ENCODE data around the gene TMEM145.
"Not testable (repeated sequence)": the region's sequence is repeated elsewhere in the genome, so short reads cannot be mapped to it uniquely, and the experiment has no call there.

TMEM145 gene

DNA sequence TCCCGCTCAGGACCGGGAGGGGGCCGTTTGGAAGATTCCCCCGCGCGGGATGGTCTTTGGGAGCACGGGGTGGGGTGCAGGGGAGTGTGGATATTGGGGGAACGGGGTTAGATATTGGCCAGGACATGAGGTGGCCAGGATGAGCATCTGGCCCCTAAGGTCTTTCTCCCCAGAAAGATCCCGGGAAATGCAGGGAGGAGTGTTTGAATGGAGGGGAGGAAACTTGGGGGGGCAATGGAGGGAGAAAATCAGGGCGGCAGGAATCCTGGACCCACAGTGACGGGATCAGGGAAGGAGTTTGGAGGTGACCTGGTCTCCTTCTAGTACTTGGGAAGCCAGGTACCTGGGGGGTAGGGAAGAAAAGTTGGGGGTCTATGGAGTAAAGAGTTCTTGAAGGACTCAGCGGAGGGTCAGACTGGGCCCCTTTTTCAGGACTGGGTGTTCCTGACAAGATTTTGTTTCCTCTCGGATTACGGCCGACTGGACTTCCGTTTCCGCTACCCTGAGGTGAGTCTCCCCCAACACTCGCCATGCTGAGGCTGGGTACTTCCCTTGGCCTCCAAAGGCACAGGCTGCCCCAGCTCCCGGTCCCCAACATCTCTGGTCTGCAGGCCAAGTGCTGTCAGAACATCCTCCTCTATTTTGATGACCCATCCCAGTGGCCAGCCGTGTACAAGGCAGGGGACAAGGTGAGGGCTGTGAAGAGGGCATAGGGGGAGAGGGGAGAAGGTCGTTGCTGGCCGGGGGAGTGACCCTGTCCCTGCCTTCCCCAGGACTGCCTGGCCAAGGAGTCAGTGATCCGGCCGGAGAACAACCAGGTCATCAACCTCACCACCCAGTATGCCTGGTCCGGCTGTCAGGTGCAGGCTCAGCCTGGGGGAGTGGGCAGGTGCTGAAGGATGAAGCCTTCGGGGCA, 989 bp downstream of the TMEM145 start:
- DNase-seq (ENCODE audit: low spot score) = no peak

DNA sequence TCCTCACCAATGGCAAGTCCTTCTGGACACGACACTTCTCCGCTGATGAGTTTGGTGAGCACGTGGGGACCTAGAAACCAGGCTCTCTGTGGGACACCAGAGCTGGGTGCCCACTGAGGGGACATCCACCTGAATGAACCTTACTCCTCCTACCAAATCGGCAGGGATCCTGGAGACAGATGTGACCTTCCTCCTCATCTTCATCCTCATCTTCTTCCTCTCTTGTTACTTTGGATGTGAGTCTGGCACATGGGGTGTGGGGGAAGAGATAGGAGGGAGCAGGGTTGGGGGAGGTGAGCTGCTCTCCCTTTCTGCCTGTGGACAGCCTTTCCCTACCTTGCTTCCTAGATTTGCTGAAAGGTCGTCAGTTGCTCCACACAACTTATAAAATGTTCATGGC, 1.9 kb downstream of the TMEM145 start:
- DNase-seq (ENCODE audit: low spot score) = no peak

DNA sequence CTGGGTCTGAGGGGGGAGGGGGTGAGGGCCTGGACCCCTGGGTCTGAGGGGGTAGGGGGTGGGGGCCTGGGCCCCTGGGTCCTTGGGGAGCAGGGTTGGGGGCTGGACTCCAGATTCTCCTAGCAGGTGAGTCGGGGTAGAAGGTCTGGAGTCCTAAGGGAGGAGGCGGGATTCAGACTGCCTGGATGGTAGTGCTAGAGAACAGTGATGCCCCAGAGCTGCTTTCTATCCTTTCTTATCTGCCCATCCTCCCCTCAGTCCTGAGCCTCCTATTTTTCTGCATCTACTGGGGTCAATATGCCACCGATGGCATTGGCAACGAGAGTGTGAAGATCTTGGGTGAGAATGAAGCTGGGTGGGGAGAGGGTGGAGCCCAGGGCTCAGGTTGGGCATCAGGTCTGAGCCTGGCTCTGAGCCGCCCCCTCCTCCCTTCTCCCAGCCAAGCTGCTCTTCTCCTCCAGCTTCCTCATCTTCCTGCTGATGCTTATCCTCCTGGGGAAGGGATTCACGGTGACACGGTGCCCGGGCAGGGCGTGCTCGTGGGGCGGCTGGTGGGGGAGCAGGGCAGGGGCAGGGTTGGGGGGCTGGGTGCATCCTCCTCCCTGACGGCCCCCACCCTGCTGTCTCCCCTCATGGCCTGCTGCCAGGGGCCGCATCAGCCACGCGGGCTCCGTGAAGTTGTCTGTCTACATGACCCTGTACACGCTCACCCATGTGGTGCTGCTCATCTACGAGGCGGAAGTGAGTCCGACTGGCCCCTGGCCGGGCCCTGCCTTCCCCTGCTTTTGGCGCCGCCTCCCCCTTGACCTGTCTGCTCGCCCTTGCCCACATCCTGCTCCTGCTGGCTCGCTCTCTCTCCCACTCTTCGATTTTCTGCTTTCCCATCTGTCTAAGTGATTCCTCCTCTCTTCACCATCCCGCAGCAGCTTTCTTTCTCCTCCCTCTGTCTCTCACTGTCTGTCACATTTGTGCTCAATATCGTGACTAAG, 3.4 kb downstream of the TMEM145 start:
- no peak for DNase-seq (ENCODE audit: low spot score)

DNA sequence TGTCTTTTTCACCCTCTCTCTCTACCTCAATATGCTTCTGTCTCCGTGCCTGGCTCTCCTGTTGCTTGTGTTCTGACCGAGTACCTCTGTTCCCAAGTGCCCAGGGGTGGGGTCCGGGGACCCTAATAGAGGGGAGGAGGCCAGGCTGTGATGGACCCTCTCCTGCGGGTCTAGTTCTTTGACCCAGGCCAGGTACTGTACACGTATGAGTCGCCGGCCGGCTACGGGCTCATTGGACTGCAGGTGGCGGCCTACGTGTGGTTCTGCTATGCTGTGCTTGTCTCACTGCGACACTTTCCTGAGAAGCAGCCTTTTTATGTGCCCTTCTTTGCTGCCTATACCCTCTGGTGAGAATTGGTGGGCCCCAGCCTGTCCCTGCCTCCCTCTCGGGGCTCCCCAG, 4.4 kb downstream of the TMEM145 start:
- no peak for DNase-seq (ENCODE audit: low spot score)

DNA sequence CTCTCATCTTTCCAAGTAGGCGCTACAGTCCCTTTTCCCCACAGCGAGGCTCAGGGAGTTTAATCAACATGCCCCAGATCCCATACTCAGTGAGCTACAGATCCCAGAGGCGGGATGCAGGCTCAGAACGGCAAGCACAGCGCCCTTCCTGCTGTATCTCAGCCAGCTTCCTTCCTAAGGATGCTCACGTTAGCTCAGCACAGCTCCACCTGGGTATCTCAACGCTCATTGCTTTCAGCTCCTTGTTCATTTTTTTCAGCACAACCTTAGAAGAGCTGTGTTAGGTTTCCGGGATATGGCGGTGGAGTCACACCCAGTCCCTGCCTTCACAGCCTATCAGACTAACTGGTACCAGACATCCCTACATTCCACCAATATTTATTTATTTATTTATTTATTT, 9.2 kb downstream of the TMEM145 start:
- DNase-seq (ENCODE audit: low spot score) = peak; percentile 46

DNA sequence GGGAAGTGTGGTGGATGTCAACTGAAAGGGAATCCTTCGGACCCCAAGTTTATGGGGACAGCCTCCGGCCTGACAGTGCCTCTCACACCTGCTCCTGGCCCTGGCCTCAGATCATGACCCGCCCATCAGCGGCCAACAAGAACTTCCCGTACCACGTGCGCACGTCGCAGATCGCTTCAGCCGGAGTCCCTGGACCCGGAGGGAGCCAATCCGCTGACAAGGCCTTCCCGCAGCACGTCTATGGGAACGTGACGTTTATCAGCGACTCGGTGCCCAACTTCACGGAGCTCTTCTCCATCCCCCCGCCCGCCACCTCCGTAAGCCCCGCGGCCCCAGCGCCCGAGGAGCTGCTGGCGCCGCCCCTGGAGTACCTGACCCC, 10.4 kb downstream of the TMEM145 start:
- no peak for DNase-seq (ENCODE audit: low spot score)

DNA sequence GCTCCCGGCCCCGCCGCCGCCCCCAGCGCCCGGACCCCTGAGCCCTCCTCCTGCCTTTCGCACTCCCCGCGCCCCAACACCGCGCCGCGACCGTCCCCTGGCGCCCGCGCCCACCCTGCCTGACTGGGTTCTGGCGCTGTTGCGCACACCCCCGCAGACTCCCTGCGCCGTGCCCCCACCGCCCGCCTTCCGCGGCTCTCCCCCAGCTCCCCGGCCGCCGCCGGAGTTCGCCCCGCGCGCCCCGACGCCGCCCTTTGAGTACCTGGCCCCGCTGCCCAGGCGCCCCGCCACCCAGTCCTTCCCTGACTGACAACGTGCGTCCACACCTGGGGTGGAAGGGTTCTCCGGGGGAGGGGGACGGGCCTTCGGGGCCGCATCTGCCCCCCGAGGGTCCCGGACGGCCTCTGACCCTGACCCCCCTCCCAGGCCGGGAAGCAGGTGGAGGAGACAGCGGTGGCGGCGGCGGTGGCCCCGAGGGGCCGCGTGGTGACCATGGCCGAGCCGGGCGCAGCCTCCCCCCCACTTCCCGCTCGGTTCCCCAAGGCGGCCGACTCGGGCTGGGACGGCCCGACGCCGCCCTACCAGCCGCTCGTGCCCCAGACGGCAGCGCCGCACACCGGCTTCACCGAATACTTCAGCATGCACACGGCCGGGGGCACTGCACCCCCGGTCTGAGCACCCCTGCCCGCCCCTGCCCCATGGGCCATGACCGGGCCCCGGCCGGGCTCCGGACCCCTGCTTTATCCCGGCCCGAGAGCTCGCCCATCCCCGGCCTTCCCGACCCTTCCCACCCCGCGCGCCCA, 10.9 kb downstream of the TMEM145 start:
- DNase-seq (ENCODE audit: low spot score) = no peak

DNA sequence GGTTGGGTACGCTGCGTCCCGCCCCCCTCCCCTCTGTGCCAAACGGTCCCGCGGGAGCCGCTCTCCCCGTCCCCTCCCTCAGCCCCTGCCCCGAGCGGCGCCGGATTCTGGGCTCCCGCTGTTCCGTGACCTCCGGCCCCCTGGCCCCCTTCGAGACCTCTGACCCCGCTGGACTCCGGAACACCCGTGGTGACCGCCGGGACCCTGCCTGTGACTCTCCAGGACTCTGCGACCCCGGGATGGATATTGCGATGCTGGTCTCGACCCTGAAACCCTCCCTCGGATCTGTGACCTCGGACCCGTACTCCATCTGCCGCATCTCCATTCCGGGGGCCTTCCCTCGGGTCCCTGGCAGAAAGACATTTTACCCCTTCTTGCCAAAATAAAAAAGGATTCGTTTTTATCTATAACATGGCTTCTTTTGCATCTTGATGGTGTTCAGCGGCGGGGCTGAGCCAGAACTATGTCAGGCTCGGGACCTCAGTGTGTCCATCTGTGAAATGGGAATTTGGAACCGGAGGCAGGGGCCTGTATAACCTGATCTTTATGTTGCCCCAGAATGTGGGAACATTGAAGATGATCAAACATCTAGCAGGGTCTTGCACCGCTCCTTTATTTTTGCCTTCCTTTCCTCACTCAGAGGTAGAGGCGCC, 11.7 kb downstream of the TMEM145 start:
- no peak for DNase-seq (ENCODE audit: low spot score)

DNA sequence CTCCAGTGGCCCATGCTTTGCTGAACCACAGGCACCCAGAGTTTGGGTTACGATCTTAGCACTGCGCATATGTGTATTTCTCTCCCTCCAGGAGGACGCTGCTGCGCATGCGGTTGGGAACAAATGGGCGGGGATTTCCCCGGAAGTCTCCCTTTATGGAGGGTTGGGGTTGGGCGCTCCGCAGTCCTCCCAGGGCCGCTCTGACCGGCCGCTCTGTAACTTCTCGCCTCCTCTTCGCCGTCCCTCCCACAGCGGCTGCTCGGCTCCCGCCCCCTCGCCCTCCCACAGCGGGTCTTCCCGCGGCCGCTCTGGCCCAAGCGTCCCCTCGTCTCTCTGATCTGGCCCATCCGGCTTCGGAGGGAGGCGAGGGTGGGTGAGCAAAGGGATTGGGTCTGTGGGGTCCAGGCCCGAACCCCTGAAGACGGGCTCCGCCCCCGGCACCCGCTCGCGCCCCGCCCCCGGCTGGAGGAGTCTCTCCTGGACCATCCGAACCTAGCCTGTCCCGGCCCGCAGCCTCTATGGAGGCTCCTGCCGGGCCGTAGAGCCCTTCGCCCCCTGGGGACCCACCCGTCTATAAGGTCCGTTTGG, 12.3 kb downstream of the TMEM145 start, which contains the start of gene MEGF8:
MEGF8 (plus strand) TSS at position 328 of the 588 bp plus-strand sequence. CDS start 609 bp downstream, outside the sequence.
- peak; percentile 99 for DNase-seq (ENCODE audit: low spot score)

DNA sequence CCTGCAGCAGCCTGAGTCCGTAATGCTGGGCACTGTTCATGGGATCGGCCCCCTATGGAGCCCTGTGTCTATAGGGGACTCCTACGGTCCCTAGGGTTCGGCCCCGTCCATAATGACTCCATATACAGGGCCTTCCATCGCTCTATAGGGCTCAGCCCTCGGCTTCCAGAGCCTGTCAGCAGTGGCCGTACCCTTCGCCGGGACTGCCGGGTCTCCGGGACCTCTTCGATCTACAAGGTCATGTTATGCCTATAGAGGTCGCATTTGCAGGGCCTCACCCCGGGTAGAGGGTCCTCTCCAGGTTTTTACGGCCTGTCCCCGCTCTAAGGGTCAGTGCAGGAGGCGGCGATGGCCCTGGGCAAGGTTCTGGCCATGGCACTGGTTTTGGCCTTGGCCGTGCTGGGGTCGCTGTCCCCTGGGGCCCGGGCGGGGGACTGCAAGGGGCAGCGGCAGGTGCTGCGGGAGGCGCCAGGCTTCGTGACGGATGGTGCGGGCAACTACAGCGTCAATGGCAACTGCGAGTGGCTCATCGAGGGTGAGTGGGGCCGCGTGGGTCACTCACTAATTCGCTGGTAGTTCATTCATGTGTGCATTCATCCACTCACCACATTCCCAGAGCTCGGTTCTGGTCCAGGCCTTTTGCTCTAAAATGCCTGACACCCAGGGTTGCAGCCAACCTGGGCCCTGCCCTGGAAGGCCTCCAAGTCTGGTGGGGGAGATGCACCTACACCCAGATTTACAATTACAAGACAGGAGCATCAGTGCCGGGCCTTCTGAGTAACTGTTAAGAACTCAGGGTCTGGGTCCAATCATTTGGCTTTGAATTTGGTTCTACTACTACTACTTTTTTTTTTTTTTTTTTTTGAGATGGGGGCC, 13.0 kb downstream of the TMEM145 start:
- DNase-seq (ENCODE audit: low spot score) = no peak

DNA sequence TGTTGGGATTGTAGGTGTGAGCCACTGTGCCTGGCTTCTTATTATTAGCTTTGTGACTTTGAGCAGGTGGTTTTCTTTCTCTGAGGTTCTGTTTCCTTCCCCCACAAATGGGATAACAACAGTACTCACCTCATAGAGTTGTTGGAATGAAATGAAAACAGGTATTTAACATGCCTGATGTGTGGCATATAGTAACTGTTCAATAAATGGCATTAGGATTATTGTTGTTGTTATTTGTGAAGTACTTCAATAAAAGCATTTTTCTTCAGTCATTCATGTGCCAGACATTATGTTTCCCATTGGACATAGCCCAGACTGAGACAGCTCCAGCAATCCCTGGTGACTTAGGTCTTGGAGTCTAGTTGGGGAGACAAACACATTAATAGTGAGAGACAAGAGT, 13.9 kb downstream of the TMEM145 start:
- DNase-seq (ENCODE audit: low spot score) = no peak

DNA sequence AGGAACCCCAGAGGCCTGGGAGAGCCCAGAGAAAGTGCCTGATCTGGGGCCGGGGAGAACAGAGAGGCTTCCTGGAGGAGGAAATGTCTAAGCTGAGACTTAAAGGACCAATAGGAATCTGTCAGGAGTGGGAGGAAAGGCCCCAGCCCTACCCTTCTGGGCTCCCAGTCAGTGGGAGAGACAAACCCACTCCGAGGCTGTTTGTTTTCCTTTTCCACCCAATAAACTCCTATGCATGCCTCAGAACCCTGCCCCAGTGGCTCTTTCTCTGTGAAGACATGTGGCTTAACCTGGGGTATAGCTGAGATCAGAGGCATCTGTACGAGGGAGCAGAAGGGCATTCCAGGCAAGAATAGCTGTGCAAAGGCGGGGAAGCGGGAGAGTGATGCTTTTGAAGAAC, 14.3 kb downstream of the TMEM145 start:
- DNase-seq (ENCODE audit: low spot score) = no peak

DNA sequence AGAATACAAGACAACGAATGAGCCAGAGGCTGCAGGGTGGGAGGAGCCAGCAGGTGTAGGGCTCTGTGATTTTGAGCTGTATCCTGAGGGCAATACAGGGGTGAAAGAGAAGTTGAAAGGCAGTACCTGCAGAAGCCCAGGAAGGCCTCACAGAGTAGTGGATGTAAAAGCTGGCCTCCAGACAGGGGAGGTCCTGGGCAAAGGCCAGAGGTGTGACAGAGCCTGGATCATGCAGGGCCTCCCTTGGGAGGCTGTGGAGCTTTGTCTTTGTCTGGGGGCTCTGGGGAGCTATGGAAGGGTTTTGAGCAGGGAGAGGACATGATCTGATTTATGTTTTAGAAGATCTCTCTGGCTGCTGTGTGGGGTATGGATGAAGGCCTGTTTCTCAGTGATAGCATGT, 15.0 kb downstream of the TMEM145 start:
- DNase-seq (ENCODE audit: low spot score) = no peak

DNA sequence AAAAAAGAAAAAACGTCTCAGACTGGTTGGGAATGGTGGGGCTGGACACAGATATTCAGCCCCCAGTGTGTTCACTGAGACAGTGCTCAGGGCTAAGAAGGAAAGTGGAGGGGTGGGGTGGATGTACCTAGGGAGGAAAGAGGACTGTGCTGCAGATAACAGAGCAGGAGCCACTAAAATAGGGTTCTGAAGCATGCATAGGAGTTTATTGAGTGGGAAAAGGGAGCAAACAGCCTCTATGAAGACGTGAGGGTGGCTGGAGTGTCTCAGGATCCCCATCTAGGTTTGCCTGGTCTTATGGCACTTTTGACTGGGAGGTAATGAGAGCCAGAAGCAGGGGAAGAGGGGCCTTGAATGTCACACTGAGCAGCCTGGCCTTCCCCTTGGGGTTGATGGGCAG, 15.7 kb downstream of the TMEM145 start:
- DNase-seq (ENCODE audit: low spot score) = no peak

DNA sequence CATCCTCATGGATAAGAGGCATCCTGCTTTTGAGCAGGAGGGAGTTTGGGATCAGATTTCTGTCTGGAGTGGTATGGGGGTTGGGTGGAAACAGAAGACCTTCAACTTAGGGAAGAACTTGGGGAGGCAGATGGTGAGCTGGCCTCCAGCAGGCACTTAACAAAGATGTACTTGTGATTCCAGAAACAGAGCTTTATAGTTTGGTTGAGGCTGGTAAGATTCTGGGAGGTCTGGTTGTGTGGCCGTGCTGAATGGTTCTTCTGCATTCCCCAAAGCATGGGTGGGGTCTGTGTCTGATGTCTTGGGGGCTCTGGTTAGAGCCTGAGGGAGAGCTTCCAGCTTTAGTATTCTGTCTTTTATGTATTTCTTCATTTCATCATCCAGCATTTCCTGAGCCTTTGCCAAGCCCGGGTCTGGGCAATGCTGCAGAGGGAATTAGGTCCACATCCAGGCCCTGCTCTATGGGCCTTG, 17.2 kb downstream of the TMEM145 start:
- no peak for DNase-seq (ENCODE audit: low spot score)

DNA sequence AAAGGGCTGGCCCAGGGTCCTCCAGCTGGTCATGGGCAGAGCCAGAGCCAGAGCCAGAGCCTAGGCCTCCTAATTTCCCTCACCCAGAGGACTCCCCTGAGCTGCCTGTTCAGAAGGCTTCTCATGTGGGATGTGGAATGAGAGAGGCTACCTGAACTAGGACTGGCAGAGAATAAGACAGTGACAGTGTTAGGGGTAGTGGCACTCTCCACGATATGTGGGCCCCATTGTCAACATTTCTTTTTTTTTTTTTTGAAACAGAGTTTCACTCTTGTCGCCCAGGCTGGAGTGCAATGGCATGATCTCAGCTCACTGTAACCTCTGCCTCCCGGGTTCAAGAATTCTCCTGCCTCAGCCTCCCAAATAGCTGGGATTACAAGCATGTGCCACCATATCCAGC, 18.2 kb downstream of the TMEM145 start:
- DNase-seq (ENCODE audit: low spot score) = not testable (repeated sequence)

DNA sequence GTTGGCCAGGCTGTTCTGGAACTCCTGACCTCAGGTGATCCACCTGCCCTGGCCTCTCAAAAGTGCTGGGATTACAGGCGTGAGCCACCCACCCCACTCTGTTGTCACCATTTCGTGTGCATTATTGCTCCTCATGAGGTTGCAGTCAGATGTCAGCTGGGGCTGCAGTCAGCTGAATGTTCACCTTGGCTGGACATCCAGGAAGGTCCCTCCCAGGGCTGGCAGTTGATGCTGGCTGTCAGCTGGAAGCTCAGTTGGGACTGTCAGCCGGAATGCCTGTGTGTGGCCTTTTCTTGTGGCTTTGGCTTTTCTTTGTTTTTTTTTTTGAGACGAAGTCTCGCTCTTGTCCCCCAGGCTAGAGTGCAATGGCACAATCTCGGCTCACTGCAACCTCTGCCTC, 18.9 kb downstream of the TMEM145 start:
- no peak for DNase-seq (ENCODE audit: low spot score)

DNA sequence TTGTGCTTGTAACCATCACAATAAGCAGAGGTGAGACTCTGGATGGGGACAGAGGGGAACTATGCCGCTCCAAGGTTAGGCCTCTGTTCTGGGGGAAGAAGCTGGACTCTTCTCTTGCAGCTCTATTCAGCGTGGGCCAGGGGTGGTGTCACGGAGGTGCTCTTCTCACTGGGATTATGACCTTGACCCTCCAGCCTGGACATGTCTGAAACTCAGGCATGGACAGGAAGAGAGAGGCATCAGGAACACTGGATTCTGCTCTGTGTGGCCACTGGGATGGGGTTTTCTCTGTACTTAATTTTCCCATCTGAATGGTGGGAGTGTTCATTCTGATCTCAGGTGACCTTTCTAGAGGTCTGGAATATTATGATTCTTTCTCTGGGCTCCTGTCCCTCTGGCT, 19.9 kb downstream of the TMEM145 start:
- DNase-seq (ENCODE audit: low spot score) = no peak

DNA sequence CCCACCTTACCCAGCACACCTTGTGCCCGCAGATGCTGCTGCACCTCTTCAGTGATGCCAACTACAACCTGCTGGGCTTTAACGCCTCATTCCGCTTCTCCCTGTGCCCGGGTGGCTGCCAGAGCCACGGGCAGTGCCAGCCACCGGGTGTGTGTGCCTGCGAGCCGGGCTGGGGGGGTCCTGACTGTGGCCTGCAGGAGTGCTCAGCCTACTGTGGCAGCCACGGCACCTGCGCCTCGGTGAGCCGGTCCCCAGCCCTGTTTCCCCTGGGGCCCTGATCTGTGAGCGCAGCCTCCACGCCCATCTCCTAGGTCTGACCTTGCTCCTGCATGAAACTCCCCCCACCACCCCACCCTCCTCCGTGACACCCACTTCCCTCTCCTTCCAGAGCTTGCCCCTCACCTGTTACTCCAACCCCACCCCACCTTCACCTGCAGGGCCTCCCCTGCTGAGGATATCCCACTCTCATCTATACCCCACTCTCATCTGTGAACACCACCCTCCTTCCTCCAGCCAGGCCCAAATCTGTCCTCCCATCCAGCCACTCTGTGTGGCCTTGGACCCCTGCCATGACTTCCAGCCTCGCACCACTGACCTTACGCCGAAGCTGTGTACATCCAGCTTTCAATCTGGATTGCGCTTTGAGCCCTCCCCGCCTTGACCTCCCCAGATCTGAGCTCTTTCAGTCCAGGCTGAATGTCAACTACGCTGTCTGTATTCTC, 21.0 kb downstream of the TMEM145 start:
- DNase-seq (ENCODE audit: low spot score) = no peak

Measured in putamen (tissue), 1 donor.